Uterus (tissue), 4 donors: ENCODE data around the gene SLC66A2. TPM values are rescaled to one million over a fixed set of nuclear protein-coding genes. Genes with fewer than 3 reads are reported as not detected.

Experiments
- DNase-seq, 2 donors: peaks; one replicate each; pipeline ENCODE4 v3.0.0-alpha.2; 2019 to 2020
- H3K27ac ChIP-seq, 2 donors: fragments of 200-600 bp; sonication (generic); 1 replicate in 1 of 2; 2 replicates in 1 of 2; pipeline ENCODE4 v1.5.1; 2016 to 2018
- H3K27me3 ChIP-seq, 2 donors: fragments of 200-600 bp; sonication (generic); one replicate each; pipeline ENCODE4 v1.5.1; 2018 to 2019; ENCODE audit warnings: control low read depth in 1 of 2
- H3K36me3 ChIP-seq, 2 donors: fragments of 200-600 bp; sonication (generic); one replicate each; pipeline ENCODE4 v1.5.1; 2019; ENCODE audit warnings: control low read depth in 1 of 2
- H3K4me1 ChIP-seq, 2 donors: fragments of 200-600 bp; sonication (generic); one replicate each; pipeline ENCODE4 v1.5.1; 2018 to 2019; ENCODE audit warnings: control low read depth in 1 of 2
- H3K4me3 ChIP-seq, 2 donors: fragments of 200-600 bp; sonication (generic); 1 replicate in 1 of 2; 2 replicates in 1 of 2; pipeline ENCODE4 v1.5.1; 2018 to 2019; ENCODE audit warnings: mild to moderate bottlenecking in 1 of 2
- H3K9me3 ChIP-seq, 2 donors: fragments of 200-600 bp; sonication (generic); one replicate each; pipeline ENCODE4 v1.5.1; 2019; ENCODE audit warnings: control low read depth in 1 of 2
- CTCF ChIP-seq, 4 experiments: fragments of 200-600 bp in 2 of 4; fragments of 450-650 bp in 2 of 4; sonication (generic) in 2 of 4; IDR thresholded peaks; one replicate each; pipeline ENCODE4 v1.5.1; 2016 to 2019; ENCODE audit warnings: antibody characterized with exemption in 4 of 4, mild to moderate bottlenecking in 2 of 4, moderate library complexity in 1 of 4
- POLR2A ChIP-seq, 2 donors: fragments of 450-650 bp; IDR thresholded peaks; one replicate each; pipeline ENCODE4 v1.6.1; 2016; ENCODE audit warnings: antibody characterized with exemption in 2 of 2, mild to moderate bottlenecking in 1 of 2, moderate library complexity in 1 of 2
- intact Hi-C: fragments of 100-400 bp; cut with DNase I; formaldehyde crosslinking; loops from one replicate; pipeline ENCODE4 v1.15.1; 2023; ENCODE audit warnings: low total_unique reads
- total RNA-seq, 4 donors: library from RNA; depleted of rRNA in 3 of 4; stranded (reverse); fragments of >200 nt in 3 of 4; gene quantifications; one replicate each; pipeline versions ENCODE4 v1.1.0 to v1.2.4, GENCODE V29; 2014 to 2023
- donor health status: DM: yes; HTN: yes; CAD: no.

SLC66A2 gene
- total RNA-seq, 4 donors from 2014 or later = 20.3 to 42.5 (median 32.5) TPM

DNA sequence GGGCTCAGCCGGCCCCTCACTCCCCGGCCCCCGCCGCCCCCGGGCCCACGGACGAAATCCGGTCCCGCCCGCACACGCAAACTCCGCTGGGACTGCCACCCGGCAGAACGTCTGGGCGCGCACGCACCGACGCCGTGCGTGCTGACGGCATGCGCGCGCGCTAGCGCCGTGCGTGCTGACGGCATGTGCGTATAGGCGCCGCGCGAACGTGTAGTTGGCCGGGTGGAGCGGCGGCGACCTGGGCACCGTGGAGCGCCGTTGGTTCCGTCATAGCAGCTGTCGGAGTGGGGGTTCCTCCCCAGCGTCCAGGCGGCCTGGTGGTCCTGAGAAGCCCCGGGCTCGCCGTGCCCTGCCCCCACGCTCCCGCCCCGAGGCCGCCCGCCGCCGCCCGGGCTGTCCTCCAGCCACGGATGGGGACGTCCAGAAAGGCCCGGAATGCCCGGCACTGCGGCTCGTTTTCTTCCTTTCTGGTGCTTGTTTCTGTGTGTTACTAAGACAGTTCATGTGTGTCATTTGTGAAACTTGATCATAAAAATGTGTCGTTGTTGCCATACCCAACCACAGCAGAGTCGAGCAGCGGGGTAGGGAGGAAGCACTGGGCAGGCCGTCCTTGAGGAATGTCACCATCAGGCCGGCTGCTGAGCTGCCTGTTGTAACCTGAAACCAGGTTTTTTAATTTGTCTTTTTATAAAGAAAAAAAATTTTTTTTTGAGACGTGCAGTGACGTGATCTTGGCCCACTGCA is 37.2 kb upstream of the SLC66A2 start, which contains the start of gene TXNL4A:
TXNL4A (minus strand) TSS at position 113 of the 744 bp plus-strand sequence. CDS start 171 bp downstream, outside the sequence.
- Histone ChIP-seq H3K4me1 (no peaks in the 10 kb centered on the region), H3K27ac (peak within 1 kb of the TSS; percentile 84 to 94), H3K4me3 (peak within 1 kb of the TSS; percentile 76 to 97), H3K9me3 (no peaks in the 10 kb centered on the region), H3K36me3 (no peaks in the 10 kb centered on the region), H3K27me3 (no peaks in the 10 kb centered on the region)
- DNase-seq = peak; percentile 69 to 78
- intact Hi-C loops = no loop called here
- TF ChIP-seq POLR2A (IDR thresholded peaks at IDR 0.05) (peak; percentile 38 to 78), CTCF (IDR thresholded peaks at IDR 0.05) (no peak)

GRCh38 chr18:79988071-79988450 is 36.6 kb upstream of the SLC66A2 start:
- Histone ChIP-seq H3K27me3 (no peaks in the 10 kb centered on the region), H3K27ac (peak overlapping the region; percentile 84 to 94), H3K36me3 (no peaks in the 10 kb centered on the region), H3K4me3 (peak overlapping the region; percentile 76 to 97), H3K9me3 (no peaks in the 10 kb centered on the region), H3K4me1 (no peaks in the 10 kb centered on the region)
- intact Hi-C loops = no loop called here
- peak in 2 of 4 experiments; percentile 12 to 24 for TF ChIP-seq CTCF (IDR thresholded peaks at IDR 0.05)
- TF ChIP-seq POLR2A (IDR thresholded peaks at IDR 0.05) = no peak
- peak in 1 of 2 donors; percentile 35 for DNase-seq

DNA sequence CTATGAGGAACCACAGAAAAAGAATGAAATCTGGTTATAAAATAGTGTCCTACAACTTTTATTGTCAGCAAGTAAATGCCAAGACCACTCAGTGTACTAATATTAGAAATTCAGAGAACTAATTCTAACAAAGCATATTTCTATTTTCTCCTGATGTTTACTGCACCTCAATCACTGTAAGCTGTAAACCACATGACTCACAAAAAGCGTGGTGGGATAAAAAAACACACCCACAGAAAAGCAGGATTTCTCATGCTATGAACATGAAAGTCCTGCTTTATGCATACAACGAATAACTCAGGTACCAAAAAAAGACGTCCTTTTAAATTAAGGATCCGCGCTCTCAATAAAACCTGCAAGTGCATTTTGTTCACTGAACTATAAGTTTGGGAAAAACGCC is 36.1 kb upstream of the SLC66A2 start:
- Histone ChIP-seq H3K36me3 (no peaks in the 10 kb centered on the region), H3K27ac (peak overlapping the region; percentile 84 to 94), H3K27me3 (no peaks in the 10 kb centered on the region), H3K9me3 (no peaks in the 10 kb centered on the region), H3K4me3 (peak overlapping the region; percentile 76 to 97), H3K4me1 (no peaks in the 10 kb centered on the region)
- TF ChIP-seq CTCF (IDR thresholded peaks at IDR 0.05) (no peak), POLR2A (IDR thresholded peaks at IDR 0.05) (no peak)
- no peak for DNase-seq
- intact Hi-C loops = no loop called here

GRCh38 chr18:79986726-79987125 is 35.3 kb upstream of the SLC66A2 start:
- Histone ChIP-seq H3K4me1 (no peaks in the 10 kb centered on the region), H3K27ac (no peak overlapping the region), H3K27me3 (no peaks in the 10 kb centered on the region), H3K4me3 (no peak overlapping the region), H3K9me3 (no peaks in the 10 kb centered on the region), H3K36me3 (no peaks in the 10 kb centered on the region)
- intact Hi-C loops = no loop called here
- TF ChIP-seq CTCF (IDR thresholded peaks at IDR 0.05) (no peak), POLR2A (IDR thresholded peaks at IDR 0.05) (no peak)
- no peak for DNase-seq

DNA sequence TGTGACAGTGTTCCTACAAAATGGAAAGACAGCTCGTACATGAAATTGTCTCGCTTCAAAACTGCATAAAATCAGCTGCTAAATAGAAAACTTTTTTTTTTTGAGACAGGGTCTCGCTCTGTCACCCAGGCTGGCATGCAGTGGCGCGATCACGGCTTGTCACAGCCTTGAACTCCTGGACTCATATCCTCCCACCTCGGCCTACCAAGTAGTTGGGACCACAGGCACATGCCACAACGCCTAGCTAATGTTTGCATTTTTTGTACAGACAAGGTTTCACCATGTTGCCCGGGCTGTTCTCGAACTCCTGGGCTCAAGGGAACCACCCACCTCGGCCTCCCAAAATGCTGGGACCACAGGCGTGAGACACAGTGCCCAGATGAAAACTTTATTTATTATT is 33.7 kb upstream of the SLC66A2 start:
- TF ChIP-seq CTCF (IDR thresholded peaks at IDR 0.05) (no peak), POLR2A (IDR thresholded peaks at IDR 0.05) (no peak)
- H3K9me3 ChIP-seq = no peaks in the 10 kb centered on the region
- H3K27me3 ChIP-seq = no peaks in the 10 kb centered on the region
- intact Hi-C loops = no loop called here
- H3K27ac ChIP-seq = no peak overlapping the region
- no peaks in the 10 kb centered on the region for H3K36me3 ChIP-seq
- no peak for DNase-seq
- H3K4me3 ChIP-seq = no peak overlapping the region
- no peaks in the 10 kb centered on the region for H3K4me1 ChIP-seq
